WTC11 (cell line): ENCODE data around the gene ZNF835. TPM values are rescaled to one million over a fixed set of nuclear protein-coding genes. Genes with fewer than 3 reads are reported as not detected.

ENCODE experiments used
- ATAC-seq: fragments of 200-7000 bp; cut with Tn5 transposase; 2 replicates; pipeline ENCODE4 v1.10.0; 2021; ENCODE audit warnings: mild to moderate bottlenecking, moderate library complexity
- CTCF ChIA-PET: fragments of 300-600 bp; sonication (Branson Sonifier 250); formaldehyde crosslinking; loops from one replicate; lab custom pipeline; 2021; ENCODE audit warnings: antibody characterized with exemption; lab: Charles Lee
- POLR2A ChIA-PET: fragments of 350-600 bp; sonication (Branson Sonifier 250); formaldehyde crosslinking; loops from one replicate; lab custom pipeline; 2021; ENCODE audit warnings: antibody characterized with exemption; lab: Charles Lee
- DNase-seq: peaks from one replicate; pipeline ENCODE4 v3.0.0; 2021; ENCODE audit warnings: low spot score
- H3K27ac Mint-ChIP-seq: 2 replicates; pipeline ENCODE4 v1.8.0; 2021; ENCODE audit warnings: mixed read lengths
- H3K27me3 Mint-ChIP-seq: 2 replicates; pipeline ENCODE4 v1.8.0; 2021; ENCODE audit warnings: low read depth, mild to moderate bottlenecking, moderate library complexity, mixed read lengths
- H3K36me3 Mint-ChIP-seq: 2 replicates; pipeline ENCODE4 v1.8.0; 2021; ENCODE audit warnings: mixed read lengths
- H3K4me1 Mint-ChIP-seq: 2 replicates; pipeline ENCODE4 v1.8.0; 2022; ENCODE audit warnings: mixed read lengths
- H3K4me3 Mint-ChIP-seq: 2 replicates; pipeline ENCODE4 v1.8.0; 2021; ENCODE audit warnings: mild to moderate bottlenecking, moderate library complexity, mixed read lengths
- H3K9me3 Mint-ChIP-seq: 2 replicates; pipeline ENCODE4 v1.8.0; 2021; ENCODE audit warnings: mixed read lengths
- ARID4B ChIP-seq: sonication (generic); formaldehyde crosslinking; IDR thresholded peaks from 2 replicates; pipeline ENCODE4 v1.8.0; 2023; ENCODE audit warnings: missing genetic modification reagents, mild to moderate bottlenecking, borderline replicate concordance
- ATF1 ChIP-seq: sonication (generic); formaldehyde crosslinking; IDR thresholded peaks from 2 replicates; pipeline ENCODE4 v1.8.1; 2023; ENCODE audit warnings: mild to moderate bottlenecking, moderate library complexity, missing genetic modification reagents
- CBFB ChIP-seq: sonication (generic); formaldehyde crosslinking; IDR thresholded peaks from 2 replicates; pipeline ENCODE4 v1.8.1; 2022; ENCODE audit warnings: mild to moderate bottlenecking, low read depth, missing genetic modification reagents
- E2F1 ChIP-seq: sonication (generic); formaldehyde crosslinking; IDR thresholded peaks from 2 replicates; pipeline ENCODE4 v1.8.0; 2022; ENCODE audit warnings: mild to moderate bottlenecking, missing genetic modification reagents
- ERG ChIP-seq: fragments of 250-450 bp; sonication (Bioruptor Pico); IDR thresholded peaks from 2 replicates; pipeline ENCODE4 v1.8.0; 2021; ENCODE audit warnings: mild to moderate bottlenecking
- ETV6 ChIP-seq: sonication (generic); formaldehyde crosslinking; IDR thresholded peaks from 2 replicates; pipeline ENCODE4 v1.8.1; 2022; ENCODE audit warnings: mild to moderate bottlenecking, missing genetic modification reagents
- GRHL2 ChIP-seq: fragments of 250-450 bp; sonication (Bioruptor Pico); IDR thresholded peaks from 2 replicates; pipeline ENCODE4 v1.8.0; 2022; ENCODE audit warnings: mild to moderate bottlenecking, moderate library complexity; ENCODE audit not compliant: insufficient replicate concordance, severe bottlenecking
- KAT7 ChIP-seq: sonication (generic); formaldehyde crosslinking; IDR thresholded peaks from 2 replicates; pipeline ENCODE4 v1.8.1; 2023; ENCODE audit warnings: missing genetic modification reagents, mild to moderate bottlenecking, borderline replicate concordance
- NFATC4 ChIP-seq: fragments of 250-450 bp; sonication (Bioruptor Pico); IDR thresholded peaks from 2 replicates; pipeline ENCODE4 v1.9.0; 2021; ENCODE audit warnings: mild to moderate bottlenecking
- PREB ChIP-seq: sonication (generic); formaldehyde crosslinking; IDR thresholded peaks from 2 replicates; pipeline ENCODE4 v1.8.1; 2022; ENCODE audit warnings: mild to moderate bottlenecking, missing genetic modification reagents, moderate library complexity, borderline replicate concordance
- RELA ChIP-seq: sonication (generic); formaldehyde crosslinking; IDR thresholded peaks from 2 replicates; pipeline ENCODE4 v1.8.1; 2022; ENCODE audit warnings: missing genetic modification reagents, mild to moderate bottlenecking, borderline replicate concordance
- USF1 ChIP-seq: sonication (generic); formaldehyde crosslinking; IDR thresholded peaks from 2 replicates; pipeline ENCODE4 v1.8.0; 2022; ENCODE audit warnings: mild to moderate bottlenecking, missing genetic modification reagents
- USF2 ChIP-seq: sonication (generic); formaldehyde crosslinking; IDR thresholded peaks from 2 replicates; pipeline ENCODE4 v1.8.1; 2023; ENCODE audit warnings: mild to moderate bottlenecking, missing genetic modification reagents, moderate library complexity
- ZMAT4 ChIP-seq: fragments of 250-450 bp; sonication (Bioruptor Pico); IDR thresholded peaks from 2 replicates; pipeline ENCODE4 v1.9.0; 2021; ENCODE audit warnings: mild to moderate bottlenecking
- ZNF121 ChIP-seq: sonication (generic); formaldehyde crosslinking; IDR thresholded peaks from 2 replicates; pipeline ENCODE4 v1.8.0; 2023; ENCODE audit warnings: missing genetic modification reagents
- ZNF423 ChIP-seq: fragments of 250-450 bp; sonication (Bioruptor Pico); IDR thresholded peaks from 2 replicates; pipeline ENCODE4 v2.1.2; 2022; ENCODE audit warnings: mild to moderate bottlenecking, moderate library complexity
- ZNF425 ChIP-seq: fragments of 250-450 bp; sonication (Bioruptor Pico); conservative IDR thresholded peaks from 2 replicates; pipeline ENCODE4 v1.9.0; 2021; ENCODE audit warnings: mild to moderate bottlenecking
- total RNA-seq: library from RNA; stranded (reverse); gene quantifications from 3 replicates; pipeline ENCODE4 v1.2.3, GENCODE V29; 2021

ZNF835 gene
- total RNA-seq, 1 experiment from 2014 or later, result 0.17 TPM

GRCh38 chr19:56718231-56718630 is 46.7 kb upstream of the ZNF835 start:
- POLR2A ChIA-PET, result no interaction called here
- CTCF ChIA-PET, result no interaction called here
- ATAC-seq (no peak), DNase-seq (no peak)
- no peaks in the 10 kb centered on the region for H3K4me1 Mint-ChIP-seq
- H3K27ac Mint-ChIP-seq, result no peak overlapping the region
- TF ChIP-seq ZMAT4 (CRISPR knock-in tag), result no peak
- no peak for TF ChIP-seq ZNF121
- no peak for TF ChIP-seq NFATC4
- no peak for TF ChIP-seq ARID4B (CRISPR knock-in tag)
- TF ChIP-seq ERG, result no peak
- TF ChIP-seq KAT7 (CRISPR knock-in tag), result no peak
- no peak for TF ChIP-seq ZNF423 (CRISPR knock-in tag)
- TF ChIP-seq GRHL2 (CRISPR knock-in tag), result no peak
- no peak for TF ChIP-seq E2F1
- no peak for TF ChIP-seq ETV6 (CRISPR knock-in tag)
- no peak for TF ChIP-seq PREB (CRISPR knock-in tag)
- no peak for TF ChIP-seq RELA
- no peak for TF ChIP-seq USF1 (CRISPR knock-in tag)
- TF ChIP-seq CBFB (CRISPR knock-in tag), result no peak
- TF ChIP-seq USF2, result no peak
- no peak for TF ChIP-seq ZNF425 (CRISPR knock-in tag)
- no peak for TF ChIP-seq ATF1
- peaks cover 7% of the 10 kb centered on the region; the same call in 1 of the 2 replicates for H3K27me3 Mint-ChIP-seq
- peaks cover 54% of the 10 kb centered on the region for H3K36me3 Mint-ChIP-seq
- peaks cover 63% of the 10 kb centered on the region for H3K9me3 Mint-ChIP-seq
- no peak overlapping the region for H3K4me3 Mint-ChIP-seq
